HL-60/S4 treated with phorbol 12-myristate 13-acetate at 8.2 ng/mL for 4 days and 3 days (cell line): ENCODE measurements around the gene GABRG3.

ENCODE experiments used
- in situ Hi-C: fragments of 300-500 bp; cut with MboI; formaldehyde crosslinking; loops from 2 replicates; pipeline ENCODE4 v1.15.0; 2022; ENCODE audit warnings: low sequenced_read_pairs

Gene GABRG3

DNA sequence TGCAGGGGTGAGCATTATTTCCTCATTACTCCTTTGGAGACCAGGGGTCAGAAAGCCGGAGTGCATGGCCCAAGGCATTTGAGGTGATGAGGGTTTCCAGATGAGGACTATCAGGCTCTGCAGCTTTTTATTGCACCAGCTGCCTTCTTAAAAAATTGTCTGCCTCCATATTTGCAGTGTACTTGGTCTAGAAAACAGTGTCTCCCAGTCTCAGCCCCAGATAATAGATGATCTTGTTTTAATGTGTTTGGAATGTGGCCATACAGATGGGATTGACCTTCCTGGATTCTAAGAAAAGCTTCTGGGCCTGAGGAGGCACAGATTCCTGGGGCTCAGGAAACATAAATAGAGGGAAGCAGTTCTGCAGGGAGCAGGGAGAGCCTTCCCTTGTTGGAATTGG is 123.3 kb downstream of the GABRG3 start:
- in situ Hi-C loops, result no loop called here

DNA sequence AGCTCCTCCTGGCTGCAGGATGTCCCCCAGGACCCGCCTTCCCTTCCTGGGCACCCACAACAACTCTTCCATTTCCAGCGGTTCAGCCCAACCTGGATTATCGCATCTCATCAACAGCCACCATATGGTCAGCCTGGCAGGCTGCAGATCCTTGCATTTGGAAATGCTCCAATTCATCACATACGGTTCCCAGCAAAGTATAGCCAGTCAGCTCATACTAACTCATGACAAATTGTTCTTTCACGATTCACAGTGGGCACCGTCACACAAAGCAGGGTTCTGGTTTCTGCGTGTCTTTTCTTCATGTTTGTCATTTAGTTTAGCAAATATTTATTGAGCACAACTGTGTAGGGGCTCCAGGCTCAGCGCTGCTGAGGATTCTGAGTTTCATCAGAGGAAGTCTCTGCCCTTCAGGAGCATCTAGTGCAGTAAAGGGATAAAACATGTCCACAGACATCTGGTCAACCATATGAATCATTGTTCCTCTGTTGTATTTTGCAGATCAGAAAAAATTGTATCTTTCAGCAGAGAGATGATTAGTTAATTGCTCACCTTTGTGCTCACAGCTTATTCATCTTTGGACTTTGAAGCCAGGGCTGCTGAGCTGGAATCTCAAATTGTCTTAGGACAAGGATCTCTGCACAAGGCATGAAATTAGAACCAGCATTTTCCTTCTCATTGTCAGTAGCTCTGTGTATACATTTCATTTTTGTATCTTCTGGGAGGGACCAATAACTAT is 125.1 kb downstream of the GABRG3 start:
- in situ Hi-C loops, result no loop called here

DNA sequence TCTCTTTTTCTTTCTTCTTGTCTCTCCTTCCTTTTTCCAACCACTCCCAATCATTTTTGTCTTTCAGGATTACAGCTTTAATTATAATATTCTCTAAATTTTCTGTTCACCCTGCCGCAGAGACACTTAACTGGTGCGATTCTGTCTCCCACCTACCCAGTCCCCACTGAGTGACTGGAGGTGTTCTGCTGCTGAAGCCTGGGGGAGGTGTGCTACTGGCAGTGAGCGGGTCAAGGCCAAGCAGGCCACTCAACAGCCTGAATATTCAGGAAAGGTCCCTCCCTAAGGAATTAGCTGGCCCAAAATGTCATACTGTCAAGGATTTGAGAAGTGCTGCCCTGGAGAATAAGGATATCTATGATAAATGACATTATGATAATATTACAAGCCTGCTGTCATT is 126.5 kb downstream of the GABRG3 start:
- in situ Hi-C loops, result no loop called here

DNA sequence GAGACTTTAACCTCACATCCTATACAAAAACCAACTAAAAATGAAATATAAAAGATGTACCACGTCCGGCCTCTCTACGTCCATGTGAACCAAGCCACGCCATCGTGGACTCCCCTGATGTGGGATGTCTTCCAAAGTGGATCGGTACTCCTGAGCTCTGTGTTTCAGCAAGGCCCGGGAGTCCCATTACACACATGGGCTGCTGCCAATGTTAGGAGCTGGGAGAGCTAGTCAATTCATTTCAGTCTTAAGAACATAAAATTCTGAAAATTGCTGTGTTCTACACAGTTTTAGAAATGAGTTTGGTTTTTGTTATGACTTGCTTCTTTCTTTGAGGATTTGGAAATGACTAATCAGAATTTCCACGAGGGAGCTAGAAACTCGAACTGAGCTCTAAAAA is 131.0 kb downstream of the GABRG3 start:
- in situ Hi-C loops, result no loop called here

DNA sequence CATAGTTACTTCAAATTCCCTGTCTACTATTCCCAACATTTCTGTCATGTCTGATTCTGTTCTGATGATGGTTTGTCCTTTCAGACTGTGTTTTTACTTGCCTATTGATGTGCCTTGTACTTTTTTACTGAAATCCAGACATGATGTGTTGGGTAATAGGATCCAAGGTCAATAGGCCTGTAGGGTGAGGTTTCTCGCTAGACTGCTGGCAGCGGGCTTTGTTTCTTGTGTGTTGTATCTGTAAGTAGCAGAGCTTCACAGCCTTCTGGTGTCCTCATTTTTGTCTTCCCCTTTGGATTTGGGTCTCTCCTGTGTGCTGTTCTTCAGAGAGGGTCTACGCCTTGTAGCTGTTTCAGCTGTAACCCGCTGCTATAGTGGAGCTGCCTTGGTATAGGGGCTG is 140.3 kb downstream of the GABRG3 start:
- in situ Hi-C loops, result no loop called here

DNA sequence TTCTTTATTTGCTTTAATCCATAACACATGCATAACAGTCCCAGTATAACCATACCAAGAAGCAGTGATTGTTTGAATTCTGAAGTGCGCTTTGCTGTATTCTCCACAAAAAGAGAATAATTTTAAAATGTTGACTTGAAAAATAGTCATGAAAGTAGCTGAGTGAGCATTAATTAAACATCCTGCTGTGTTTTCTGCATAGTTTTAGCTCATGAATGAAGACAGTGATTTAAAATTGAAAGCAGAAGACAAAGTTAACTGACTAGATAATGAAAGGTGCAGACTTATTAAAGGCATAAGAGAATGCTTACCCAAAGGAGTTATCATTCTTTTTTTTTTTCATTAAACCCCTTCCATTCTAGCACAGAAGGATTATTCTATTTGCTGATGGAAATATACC is 143.5 kb downstream of the GABRG3 start:
- in situ Hi-C loops, result no loop called here

DNA sequence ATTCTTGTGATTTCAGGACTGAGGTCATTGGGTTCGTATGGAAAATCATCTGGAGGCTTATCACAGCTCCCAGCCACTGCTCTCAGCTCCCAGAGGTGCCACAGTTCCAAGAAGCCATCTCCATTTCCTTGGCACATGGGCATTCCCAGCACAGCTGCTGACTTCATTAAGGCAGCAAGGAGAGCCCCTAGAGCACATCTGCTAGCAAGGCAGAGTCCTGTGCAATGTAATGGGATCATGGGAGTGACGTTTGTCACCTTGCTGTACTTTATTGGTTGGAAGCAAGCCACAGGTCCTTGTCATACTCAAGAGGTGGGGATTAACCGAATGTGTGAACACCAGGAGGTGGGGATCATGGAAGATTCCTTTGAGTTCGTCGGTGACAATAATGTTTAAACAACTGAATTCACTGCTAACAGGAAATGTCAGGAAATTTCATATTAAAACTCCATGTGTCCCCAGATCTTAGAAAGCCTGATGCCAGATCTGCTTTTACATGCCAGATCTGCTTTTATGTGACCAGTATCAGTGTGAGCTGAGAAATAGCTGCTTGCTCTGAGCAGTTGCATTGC is 148.8 kb downstream of the GABRG3 start:
- in situ Hi-C loops, result no loop called here

DNA sequence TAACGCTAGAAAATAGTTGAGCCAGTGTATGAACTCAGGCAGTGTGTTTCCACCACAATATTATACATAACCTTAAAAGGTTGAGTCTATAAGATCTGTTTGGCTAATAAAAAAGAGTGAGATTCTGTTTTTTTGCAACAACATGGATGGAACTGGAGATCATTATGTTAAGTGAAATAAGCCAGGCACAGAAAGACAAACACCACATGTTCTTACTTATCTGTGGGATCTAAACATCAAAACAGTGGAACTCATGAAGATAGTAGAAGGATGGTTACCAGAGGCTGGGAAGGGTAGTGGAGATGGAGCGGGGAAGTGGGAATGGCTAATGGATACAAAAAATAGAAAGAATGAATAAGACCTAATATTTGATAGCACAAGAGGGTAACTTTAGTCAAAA is 150.7 kb downstream of the GABRG3 start:
- in situ Hi-C loops, result no loop called here

DNA sequence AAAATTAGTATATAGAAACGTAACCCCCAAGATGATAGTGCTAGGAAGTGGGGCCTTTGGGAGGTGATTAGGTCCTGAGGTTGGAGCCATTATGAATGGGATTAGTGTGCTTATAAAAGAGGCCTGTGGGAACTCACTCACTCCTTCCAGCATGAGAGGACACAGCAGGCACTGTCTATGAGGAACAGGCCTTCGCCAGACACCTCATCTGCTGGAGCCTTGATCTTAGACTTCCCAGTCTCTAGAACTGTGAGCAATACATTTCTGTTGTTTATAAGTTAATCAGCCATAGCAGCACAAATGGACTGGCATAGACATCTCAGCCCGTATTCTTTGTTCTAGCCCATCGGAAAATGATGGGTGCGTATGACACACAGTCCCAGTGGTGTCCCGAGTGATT is 152.3 kb downstream of the GABRG3 start:
- in situ Hi-C loops, result no loop called here

DNA sequence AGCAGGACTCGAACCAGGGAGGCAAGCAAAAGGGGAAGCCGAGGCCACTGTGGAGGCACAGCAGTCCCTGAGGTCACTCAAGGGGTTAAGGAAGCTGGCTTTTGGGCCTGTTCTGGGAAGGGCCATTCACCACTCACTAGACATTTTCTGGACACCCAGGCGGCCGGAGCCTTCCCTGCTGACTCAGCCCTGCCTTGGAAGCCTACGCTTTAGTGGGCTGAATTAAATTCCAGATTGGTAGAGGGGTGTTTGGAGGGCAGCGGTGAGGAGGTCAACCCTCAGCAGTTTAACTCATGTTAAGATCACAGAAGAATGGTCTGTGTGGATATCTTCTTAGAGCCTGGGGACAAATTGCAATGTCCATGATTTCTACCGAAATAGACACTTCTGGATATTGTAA is 152.8 kb downstream of the GABRG3 start:
- in situ Hi-C loops, result no loop called here

DNA sequence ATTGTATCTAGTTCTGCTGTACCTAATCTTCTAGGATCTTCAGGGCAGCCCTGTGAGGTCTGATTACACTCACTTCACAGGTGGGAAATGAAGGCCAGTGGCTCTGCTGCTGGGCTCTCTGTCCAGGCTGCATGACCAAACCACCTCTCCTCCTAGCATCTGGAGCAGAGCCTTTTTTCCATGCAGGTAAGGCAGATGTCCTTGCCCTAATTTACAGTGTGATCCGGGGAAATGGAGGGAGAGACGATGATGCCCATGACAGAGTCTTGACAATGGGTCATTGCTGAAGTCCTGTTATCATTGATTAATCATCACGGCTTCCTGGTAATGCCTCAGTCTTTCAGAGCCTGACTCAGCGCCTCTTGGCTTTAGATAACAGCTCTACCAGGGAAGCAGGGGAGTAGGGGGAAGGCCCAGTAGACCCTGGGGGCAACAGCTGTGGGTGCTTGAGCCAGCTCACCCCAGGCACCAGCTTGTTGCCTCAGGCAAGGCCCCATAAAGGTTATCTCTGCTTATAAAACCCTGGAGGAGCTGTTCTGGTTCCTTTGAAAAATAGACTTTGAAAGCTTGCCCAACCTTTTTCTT is 153.4 kb downstream of the GABRG3 start:
- in situ Hi-C loops, result no loop called here

DNA sequence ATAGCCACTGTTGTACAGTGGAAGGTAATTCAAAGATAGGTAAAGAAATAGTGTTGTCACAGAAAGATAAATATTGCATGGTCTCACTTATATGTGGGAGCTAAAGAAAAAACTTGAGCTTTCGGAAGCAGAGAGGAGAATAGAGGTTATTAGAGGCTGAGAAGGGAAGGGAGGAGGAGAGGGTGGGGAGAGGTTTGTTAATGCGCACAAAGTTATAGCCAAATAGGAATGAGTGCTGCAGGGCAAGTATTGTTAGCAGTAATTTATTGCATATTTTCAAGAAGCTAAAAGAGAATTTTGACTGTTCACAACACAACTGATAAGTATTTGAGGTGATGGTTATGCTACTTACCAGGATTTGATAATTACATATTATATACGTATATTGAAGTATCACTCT is 154.2 kb downstream of the GABRG3 start:
- in situ Hi-C loops, result no loop called here

DNA sequence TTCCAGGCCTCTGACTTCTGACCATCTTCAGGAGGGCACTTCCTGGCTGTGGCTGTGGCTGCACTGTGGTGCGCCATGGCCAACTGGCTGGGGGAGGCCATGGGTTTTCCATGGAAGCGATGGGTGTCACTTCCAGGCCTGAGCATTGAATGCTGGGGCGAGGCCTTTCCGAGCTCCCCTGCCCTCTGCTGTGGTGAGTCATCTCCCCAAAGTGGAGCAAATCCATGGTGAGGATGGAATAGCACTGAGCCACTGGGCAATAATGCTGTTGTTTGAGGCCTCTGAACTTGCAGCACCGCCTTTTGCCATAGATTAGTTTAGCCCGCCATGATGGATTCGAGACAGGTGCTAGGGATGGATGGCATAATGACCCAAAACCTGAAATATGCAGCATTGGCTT is 155.5 kb downstream of the GABRG3 start:
- in situ Hi-C loops, result no loop called here

DNA sequence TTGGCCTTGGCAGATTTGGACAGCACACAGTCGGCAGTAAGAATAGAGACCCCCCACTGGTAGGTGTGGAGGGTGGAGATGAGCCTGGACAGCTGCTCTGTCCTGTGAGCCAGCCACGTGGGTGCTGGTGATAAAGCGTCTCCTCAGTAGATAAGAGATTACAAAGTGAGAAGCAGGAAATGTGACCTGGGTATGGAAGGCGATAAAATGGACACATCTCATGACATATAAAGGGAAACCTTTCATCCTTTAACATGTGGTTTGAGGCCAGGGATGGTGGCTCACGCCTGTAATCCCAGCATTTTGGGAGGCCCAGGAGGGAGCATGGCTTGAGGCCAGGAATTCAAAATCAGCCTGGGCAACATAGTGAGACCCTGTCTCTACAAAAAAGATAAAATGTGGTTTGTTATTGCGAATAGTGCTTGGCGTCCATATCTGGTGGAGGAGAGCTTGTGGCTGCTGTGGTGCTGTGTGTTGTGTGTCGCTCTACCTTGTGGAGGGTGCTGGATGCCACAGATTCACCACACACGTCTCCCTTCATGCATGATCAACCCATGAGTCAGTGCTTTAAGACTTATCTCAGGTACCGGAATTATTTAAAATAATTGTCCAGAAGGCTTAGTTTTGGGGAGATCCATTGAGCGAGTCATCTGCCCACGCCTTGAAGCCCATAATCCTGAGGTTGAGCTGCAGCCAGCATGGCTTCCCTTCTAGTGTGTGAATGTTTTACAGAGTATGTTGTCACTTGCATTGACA is 157.0 kb downstream of the GABRG3 start:
- in situ Hi-C loops, result no loop called here

DNA sequence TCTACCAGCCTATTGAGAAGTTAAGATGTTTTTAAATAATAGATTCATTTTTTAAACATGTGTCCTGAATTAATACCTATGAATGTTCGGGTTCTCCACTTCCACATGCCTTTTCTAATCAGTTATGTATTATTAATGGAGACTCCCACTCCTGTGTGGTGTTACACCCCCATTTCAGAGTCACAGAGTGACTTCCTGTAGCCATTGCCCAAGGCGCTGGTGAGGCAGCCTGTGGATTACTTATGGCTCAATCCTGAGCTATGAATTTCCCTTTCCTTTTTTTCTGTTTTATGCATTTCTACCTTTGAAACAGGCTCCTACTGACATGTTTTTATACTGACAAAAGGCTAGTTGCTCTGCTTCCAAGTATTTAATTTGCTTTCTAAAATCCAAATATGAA is 162.3 kb downstream of the GABRG3 start:
- in situ Hi-C loops, result no loop called here

DNA sequence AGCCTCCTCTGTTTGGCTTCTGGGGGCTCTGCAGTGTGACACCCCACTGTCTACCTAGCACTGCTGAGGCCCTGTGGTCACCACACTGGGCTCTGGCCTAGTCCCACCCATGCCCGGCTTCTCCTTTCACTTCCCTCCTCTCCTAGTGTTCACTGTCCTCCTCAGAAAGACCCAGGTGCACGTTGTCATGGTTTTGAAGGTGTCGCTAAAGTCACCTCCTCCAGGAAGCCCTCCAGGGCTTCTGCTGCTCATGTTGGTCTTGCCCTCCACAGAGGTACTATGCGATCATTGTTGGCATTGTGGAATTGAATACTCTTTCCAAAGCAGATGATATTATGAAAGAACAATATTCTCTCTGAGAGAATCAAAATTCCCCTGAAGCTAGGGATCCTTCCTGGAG is 163.5 kb downstream of the GABRG3 start:
- in situ Hi-C loops, result no loop called here

DNA sequence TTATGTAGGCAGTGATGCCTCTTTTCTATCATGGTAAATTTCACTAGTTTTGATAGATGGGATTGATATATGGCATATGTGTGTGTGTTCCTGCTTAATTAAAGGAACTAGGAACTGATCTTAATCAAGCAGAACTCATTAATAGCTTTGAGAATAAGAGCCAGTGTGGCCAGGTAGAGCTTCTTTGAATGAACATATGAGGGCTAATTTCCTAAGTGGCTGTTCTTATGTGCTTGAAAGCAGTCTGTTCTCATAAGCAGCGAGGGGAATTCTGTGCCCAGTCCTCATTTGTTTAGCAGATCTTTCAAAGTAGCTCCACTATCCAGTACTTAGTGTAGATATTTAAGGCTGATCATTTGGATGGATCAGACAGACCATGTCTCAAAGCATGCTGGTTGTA is 164.2 kb downstream of the GABRG3 start:
- in situ Hi-C loops, result no loop called here

DNA sequence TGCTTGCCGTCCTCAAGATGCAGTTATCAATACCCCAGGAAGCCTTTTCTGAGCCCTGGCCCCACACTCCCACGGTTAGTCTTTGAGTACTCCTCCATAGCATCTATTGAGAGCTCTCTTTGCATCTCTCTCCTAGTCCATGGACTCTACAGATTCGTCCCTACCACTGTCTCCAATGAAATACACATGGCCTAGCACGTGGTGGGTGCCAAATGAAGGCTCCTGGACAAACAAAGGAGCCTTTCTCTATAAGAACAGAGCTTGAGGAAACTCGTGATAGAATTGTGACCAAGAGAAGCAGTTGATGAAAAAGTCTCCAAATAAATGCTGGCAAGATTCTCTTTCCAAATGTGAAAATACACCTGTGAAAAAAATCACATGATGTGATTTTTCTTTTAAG is 166.1 kb downstream of the GABRG3 start:
- in situ Hi-C loops, result no loop called here

DNA sequence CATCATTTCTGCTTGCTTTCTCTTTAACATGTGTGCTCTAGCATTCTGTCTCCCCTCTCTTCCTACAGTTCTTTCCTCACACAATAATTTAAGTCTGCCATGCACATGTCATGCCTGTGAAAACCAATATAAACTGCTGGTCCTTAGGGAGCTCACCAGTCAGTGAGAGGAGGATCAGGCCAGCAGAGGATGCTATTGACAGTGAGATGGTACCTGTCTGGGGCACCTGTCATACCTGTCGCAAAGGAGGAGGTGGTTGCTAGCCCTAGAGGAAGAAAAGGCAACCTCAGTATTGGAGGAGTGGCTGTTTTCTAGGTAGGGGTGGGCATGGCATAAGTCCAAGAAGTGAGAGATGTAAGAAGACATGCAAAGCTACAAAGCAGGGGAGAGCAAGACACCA is 194.6 kb downstream of the GABRG3 start:
- in situ Hi-C loops, result no loop called here

DNA sequence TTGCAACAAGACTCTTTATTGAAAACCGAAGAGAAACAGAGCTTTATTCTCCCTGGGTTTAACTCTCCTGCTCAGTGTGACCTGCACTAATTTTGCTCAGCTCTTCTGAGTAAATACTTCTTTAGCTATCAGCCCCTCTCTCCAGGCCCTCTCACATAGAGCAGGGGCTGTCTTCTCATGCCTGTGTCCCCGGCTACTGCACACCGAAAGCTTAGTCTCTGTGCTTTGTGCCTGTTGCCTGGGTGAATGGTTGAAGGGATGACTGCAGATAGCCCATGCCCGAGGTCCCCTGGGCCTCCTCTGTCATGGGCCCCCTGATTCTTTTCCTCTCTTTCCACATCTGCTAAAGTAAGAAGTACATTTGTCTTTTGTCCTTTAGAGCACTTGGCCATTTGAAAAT is 195.9 kb downstream of the GABRG3 start:
- in situ Hi-C loops, result no loop called here

DNA sequence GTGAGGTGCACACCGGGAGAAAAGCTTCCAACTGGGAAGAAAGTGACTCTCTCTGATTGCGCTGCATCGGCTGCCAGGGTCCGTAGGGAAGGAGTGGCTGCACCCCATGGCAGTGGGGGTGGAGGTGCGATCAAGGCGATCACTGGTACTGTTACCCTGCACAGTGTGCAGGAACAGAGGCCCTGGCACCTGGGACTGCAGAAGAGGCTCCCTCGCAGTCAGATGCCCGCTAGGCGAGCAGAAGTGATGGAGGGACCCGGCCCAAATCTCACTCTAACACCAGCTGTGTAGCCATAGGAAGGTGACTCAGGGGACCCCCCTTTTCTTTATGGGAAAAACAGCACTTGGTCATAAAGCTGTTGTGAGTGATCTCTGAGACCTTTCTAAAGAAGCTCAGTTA is 196.8 kb downstream of the GABRG3 start:
- in situ Hi-C loops, result no loop called here

DNA sequence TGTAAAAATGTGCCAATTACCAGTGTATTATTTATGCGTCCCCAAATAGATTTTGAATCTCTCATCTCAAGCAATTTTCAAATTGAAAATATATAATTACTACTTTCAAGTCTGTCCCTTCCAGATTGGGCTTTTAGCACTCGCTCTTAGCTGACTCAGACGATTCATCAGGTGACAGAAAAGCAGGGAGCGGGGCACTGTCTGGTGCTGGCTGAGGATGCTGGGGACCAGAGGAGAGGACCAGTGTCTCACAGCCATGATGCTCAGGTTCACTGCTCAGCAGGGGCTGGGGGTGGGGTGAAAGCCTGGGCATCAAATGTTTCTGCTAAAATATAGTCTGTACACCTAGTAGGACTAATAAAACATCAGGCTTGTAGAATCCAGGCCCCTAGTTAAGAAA is 199.9 kb downstream of the GABRG3 start:
- in situ Hi-C loops, result no loop called here
